Ovary (tissue), 9 donors: ENCODE measurements around the gene JARID2. TPM values are rescaled to one million over a fixed set of nuclear protein-coding genes. Genes with fewer than 3 reads are reported as not detected.

Experiments used
- DNase-seq, 5 donors: peaks; one replicate each; pipeline ENCODE4 v3.0.0-alpha.2; 2019 to 2020
- H3K27ac ChIP-seq, 2 donors: fragments of 200-600 bp; one replicate each; pipeline versions ENCODE4 v1.5.1 to v1.8.0; 2019 to 2022
- H3K27me3 ChIP-seq: fragments of 200-600 bp; one replicate; pipeline ENCODE4 v1.8.0; 2022
- H3K36me3 ChIP-seq: fragments of 200-600 bp; sonication (generic); one replicate; pipeline ENCODE4 v1.5.1; 2019
- H3K4me1 ChIP-seq: one replicate; pipeline ENCODE4 v1.8.1; 2013; ENCODE audit warnings: mild to moderate bottlenecking, moderate library complexity; ENCODE audit not compliant: insufficient read depth
- H3K4me3 ChIP-seq: fragments of 200-600 bp; sonication (generic); one replicate; pipeline ENCODE4 v1.5.1; 2017
- H3K9me3 ChIP-seq, 2 donors: fragments of 200-600 bp in 1 of 2; sonication (generic) in 1 of 2; one replicate each; pipeline versions ENCODE4 v1.5.1 to v1.8.1; 2013 to 2019; ENCODE audit warnings: mild to moderate bottlenecking in 1 of 2, moderate library complexity in 1 of 2
- CTCF ChIP-seq, 3 donors: fragments of 450-650 bp in 2 of 3; fragments of 200-600 bp in 1 of 3; IDR thresholded peaks; one replicate each; pipeline versions ENCODE4 v1.5.1 to v1.8.0; 2016 to 2022; ENCODE audit warnings: antibody characterized with exemption in 3 of 3, mild to moderate bottlenecking in 1 of 3
- EP300 ChIP-seq: sonication (generic); formaldehyde crosslinking; IDR thresholded peaks from one replicate; pipeline ENCODE4 v1.6.1; 2017; ENCODE audit warnings: antibody characterized with exemption
- POLR2A ChIP-seq: fragments of 450-650 bp; IDR thresholded peaks from one replicate; pipeline ENCODE4 v1.6.1; 2017; ENCODE audit warnings: antibody characterized with exemption, mild to moderate bottlenecking, moderate library complexity
- WGBS, 3 donors: extraction: QIAGEN DNeasy Blood & Tissue Kit in 1 of 3; methylation state at CpG; one replicate each; pipeline versions ENCODE4 v1.1.5 to v1.1.7; 2013 to 2017; 5-methylcytosine and 5-hydroxymethylcytosine counted together
- intact Hi-C, 4 donors: fragments of 100-400 bp; cut with DNase I; formaldehyde crosslinking; loops; one replicate each; pipeline versions ENCODE4 v1.11.0 to v1.15.1; 2022 to 2023
- polyA plus RNA-seq, 2 donors: library from polyadenylated mRNA; stranded (reverse); fragments of 200-250 nt in 1 of 2; fragments of 350-450 nt in 1 of 2; fragmentation: Illumina TruSeq in 1 of 2; extraction: RNeasy Lipid Tissue Mini Kit (QIAGEN cat#74804) in 1 of 2; gene quantifications; one replicate each; pipeline ENCODE4 v1.2.3, GENCODE V29; 2013 to 2014
- total RNA-seq, 7 donors: library from RNA; depleted of rRNA in 2 of 7; stranded (reverse); fragments of >200 nt in 2 of 7; fragmentation: NEBNext Ultra II Directional in 3 of 7; extraction: Animal tissue kit (Norgen Biotek cat#: 25700) in 3 of 7; gene quantifications; one replicate each; pipeline versions ENCODE4 v1.1.0 to v1.2.4, GENCODE V29; 2016 to 2023
- donor health status: DM: no; HTN: no; CAD: no; lungs with moderate emphysema.
- donor health status: DM: no; HTN: no; CAD: no.
- donor health status: Bipolar disorder and iron deficiency.
- donor health status: DM: yes; HTN: yes; CAD: no.
- donor health status: DM: no; HTN: no; CAD: no.
- donor health status: DM: yes; HTN: yes; CAD: no.

JARID2 gene
- total and polyA plus RNA-seq, 9 donors: 4.5 to 17.4 (median 8.7) TPM

- Histone ChIP-seq H3K9me3 (no peaks in the 10 kb centered on the region), H3K4me3 (no peak overlapping the region), H3K4me1 (peaks cover 14% of the 10 kb centered on the region), H3K27me3 (no peaks in the 10 kb centered on the region), H3K36me3 (no peaks in the 10 kb centered on the region), H3K27ac (no peak overlapping the region)
- 84 to 90% (median 88%) methylated on average over 6 of the region's 6 CpGs for WGBS, 3 donors
- intact Hi-C loops: no loop called here
- no peak for DNase-seq
- TF ChIP-seq CTCF (IDR thresholded peaks at IDR 0.05): no peak
- TF ChIP-seq POLR2A: no peak
- no peak for TF ChIP-seq EP300
These were observed 55.5 kb downstream of the JARID2 start for GRCh38 chr6:15301179-15302006.

GRCh38 chr6:15303162-15303919 is 57.5 kb downstream of the JARID2 start:
- WGBS, 3 donors: 76 to 86% (median 79%) methylated on average over 7 of the region's 7 CpGs
- Histone ChIP-seq H3K27me3 (no peaks in the 10 kb centered on the region), H3K4me1 (peaks cover 12% of the 10 kb centered on the region)

GRCh38 chr6:15303920-15304291 is 58.0 kb downstream of the JARID2 start:
- Histone ChIP-seq H3K4me1 (peaks cover 12% of the 10 kb centered on the region), H3K4me3 (no peak overlapping the region), H3K27me3 (no peaks in the 10 kb centered on the region), H3K36me3 (no peaks in the 10 kb centered on the region), H3K9me3 (no peaks in the 10 kb centered on the region), H3K27ac (no peak overlapping the region)
- TF ChIP-seq EP300 (no peak), POLR2A (no peak), CTCF (IDR thresholded peaks at IDR 0.05) (no peak)
- DNase-seq: no peak
- WGBS, 3 donors: 79 to 87% (median 81%) methylated on average over 6 of the region's 6 CpGs
- intact Hi-C loops: no loop called here

More at GRCh38 chr6:15303162-15303919, 57.5 kb downstream of the JARID2 start:
- H3K9me3 ChIP-seq: no peaks in the 10 kb centered on the region
- no peak overlapping the region for H3K27ac ChIP-seq
- intact Hi-C loops: no loop called here
- H3K4me3 ChIP-seq: no peak overlapping the region
- no peak for TF ChIP-seq EP300
- TF ChIP-seq POLR2A: no peak
- TF ChIP-seq CTCF (IDR thresholded peaks at IDR 0.05): no peak
- H3K36me3 ChIP-seq: no peaks in the 10 kb centered on the region
- no peak for DNase-seq

GRCh38 chr6:15304337-15305042 is 58.6 kb downstream of the JARID2 start:
- WGBS, 3 donors: 85 to 88% (median 87%) methylated on average over 4 of the region's 4 CpGs
- intact Hi-C loops: no loop called here

More at GRCh38 chr6:15304337-15305042, 58.6 kb downstream of the JARID2 start:
- no peaks in the 10 kb centered on the region for H3K9me3 ChIP-seq
- peaks cover 12% of the 10 kb centered on the region for H3K4me1 ChIP-seq
- no peaks in the 10 kb centered on the region for H3K36me3 ChIP-seq
- no peak overlapping the region for H3K27ac ChIP-seq
- no peak for DNase-seq
- no peak for TF ChIP-seq CTCF (IDR thresholded peaks at IDR 0.05)
- H3K4me3 ChIP-seq: no peak overlapping the region
- H3K27me3 ChIP-seq: no peaks in the 10 kb centered on the region
